ENCODE results near the gene ATP2C1. TPM values are rescaled to one million over a fixed set of nuclear protein-coding genes. Genes with fewer than 3 reads are reported as not detected.
"Not testable (repeated sequence)": the region's sequence is repeated elsewhere in the genome, so short reads cannot be mapped to it uniquely, and the experiment has no call there.

The ATP2C1 gene
- total and polyA plus RNA-seq, 8 donors, result 12.2 to 54.6 (median 23.6) TPM

DNA sequence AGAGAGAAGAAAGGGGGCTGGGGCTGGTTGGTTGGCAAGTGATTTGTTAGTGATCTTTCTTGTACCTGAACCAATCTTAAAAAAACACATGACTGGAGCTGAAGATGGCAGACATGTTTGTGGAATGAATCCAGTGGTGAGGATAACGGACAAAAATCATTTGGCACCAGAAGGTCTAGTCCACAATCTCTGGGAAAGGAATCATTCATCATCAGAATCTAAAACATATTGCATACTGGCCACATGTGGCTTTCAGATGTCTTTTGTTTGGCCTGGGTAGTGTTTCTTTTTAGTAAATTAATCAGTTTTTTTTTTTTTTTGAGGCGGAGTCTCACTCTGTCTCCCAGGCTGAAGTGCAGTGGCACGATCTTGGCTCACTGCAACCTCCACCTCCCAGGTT is 137.8 kb downstream of the ATP2C1 start:
- FAIRE-seq, result no peak
- intact Hi-C loops (cut with DNase I), result no loop called here
- Histone ChIP-seq H3K36me3 (no peaks in the 10 kb centered on the region), H3K4me1 (no peaks in the 10 kb centered on the region), H3K27me3 (no peaks in the 10 kb centered on the region), H3K4me3 (no peak overlapping the region), H3K9me3 (no peaks in the 10 kb centered on the region), H3K27ac (no peak overlapping the region)
- TF ChIP-seq CTCF (IDR thresholded peaks at IDR 0.05), result no peak
- ATAC-seq, result no peak
- DNase-seq, result no peak
- 59 to 91% methylated on average over 3 of the region's 3 CpGs for WGBS, 2 donors

- TF ChIP-seq CTCF (IDR thresholded peaks at IDR 0.05), result peak; percentile 15 to 49 (median 36)
- WGBS, 2 donors, result 14 to 19% methylated on average over 1 of the region's 1 CpG
- no peaks in the 10 kb centered on the region for H3K9me3 ChIP-seq
- H3K27me3 ChIP-seq, result no peaks in the 10 kb centered on the region
- DNase-seq (no peak), FAIRE-seq (peak; percentile 67), ATAC-seq (peak in 3 of 4 donors; percentile 67 to 75 (median 71))
- no peak overlapping the region for H3K4me3 ChIP-seq
- H3K4me1 ChIP-seq, result no peaks in the 10 kb centered on the region
- no peaks in the 10 kb centered on the region for H3K36me3 ChIP-seq
- H3K27ac ChIP-seq, result no peak overlapping the region
- intact Hi-C loops (cut with DNase I), result no loop called here
These were observed 139.7 kb downstream of the ATP2C1 start for GRCh38 chr3:131033480-131034080.

GRCh38 chr3:131036200-131036816 is 142.4 kb downstream of the ATP2C1 start:
- Histone ChIP-seq H3K36me3 (no peaks in the 10 kb centered on the region), H3K4me3 (no peak overlapping the region), H3K9me3 (no peaks in the 10 kb centered on the region), H3K27ac (no peak overlapping the region), H3K27me3 (no peaks in the 10 kb centered on the region), H3K4me1 (no peaks in the 10 kb centered on the region)
- no peak for TF ChIP-seq CTCF (IDR thresholded peaks at IDR 0.05)
- intact Hi-C loops (cut with DNase I), result no loop called here
- DNase-seq (no peak), FAIRE-seq (no peak), ATAC-seq (peak in 1 of 4 donors; percentile 39)
- 38 to 49% methylated on average over 1 of the region's 1 CpG for WGBS, 2 donors

- Histone ChIP-seq H3K27ac (no peak overlapping the region), H3K4me3 (no peak overlapping the region), H3K36me3 (no peaks in the 10 kb centered on the region), H3K4me1 (no peaks in the 10 kb centered on the region), H3K27me3 (no peaks in the 10 kb centered on the region), H3K9me3 (no peaks in the 10 kb centered on the region)
- intact Hi-C loops (cut with DNase I), result no loop called here
- 85 to 92% methylated on average over 5 of the region's 5 CpGs for WGBS, 2 donors
- no peak for DNase-seq
- FAIRE-seq, result no peak
- TF ChIP-seq CTCF (IDR thresholded peaks at IDR 0.05), result no peak
- ATAC-seq, result no peak
These were observed 143.1 kb downstream of the ATP2C1 start for GRCh38 chr3:131036986-131037385.

- no peak for DNase-seq
- Histone ChIP-seq H3K36me3 (no peaks in the 10 kb centered on the region), H3K27ac (no peak overlapping the region), H3K4me1 (no peaks in the 10 kb centered on the region), H3K9me3 (no peaks in the 10 kb centered on the region), H3K27me3 (no peaks in the 10 kb centered on the region), H3K4me3 (no peak overlapping the region)
- FAIRE-seq, result no peak
- intact Hi-C loops (cut with DNase I), result no loop called here
- WGBS, 2 donors, result 69 to 80% methylated on average over 2 of the region's 2 CpGs
- no peak for TF ChIP-seq CTCF (IDR thresholded peaks at IDR 0.05)
- no peak for ATAC-seq
These were observed 144.4 kb downstream of the ATP2C1 start for GRCh38 chr3:131038326-131038725.

DNA sequence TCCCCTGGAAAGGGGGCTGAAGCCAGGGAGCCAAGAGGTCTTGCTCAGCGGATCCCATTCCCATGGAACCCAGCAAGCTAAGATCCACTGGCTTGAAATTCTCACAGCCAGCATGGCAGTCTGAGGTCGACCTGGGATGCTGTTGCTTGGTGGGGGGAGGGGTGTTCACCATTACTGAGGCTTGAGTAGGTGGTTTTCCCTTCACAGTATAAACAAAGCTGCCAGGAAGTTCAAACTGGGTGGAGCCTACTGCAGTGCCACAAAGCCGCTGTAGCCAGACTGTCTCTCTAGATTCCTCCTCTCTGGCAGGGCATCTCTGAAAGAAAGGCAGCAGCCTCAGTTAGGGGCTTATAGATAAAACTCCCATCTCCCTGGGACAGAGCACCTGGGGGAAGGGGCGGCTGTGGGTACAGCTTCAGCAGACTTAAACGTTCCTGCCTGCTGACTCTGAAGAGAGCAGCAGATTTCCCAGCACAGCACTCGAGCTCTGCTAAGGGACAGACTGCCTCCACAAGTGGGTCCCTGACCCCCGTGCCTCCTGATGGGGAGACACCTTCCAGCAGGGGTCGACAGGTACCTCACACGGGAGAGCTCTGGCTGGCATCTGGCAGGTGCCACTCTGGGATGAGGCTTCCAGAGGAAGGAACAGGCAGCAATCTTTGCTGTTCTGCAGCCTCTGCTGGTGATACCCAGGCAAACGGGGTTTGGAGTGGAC is 148.5 kb downstream of the ATP2C1 start:
- H3K27me3 ChIP-seq; intact Hi-C loops (cut with DNase I); H3K4me3 ChIP-seq; H3K9me3 ChIP-seq; DNase-seq; H3K27ac ChIP-seq; H3K4me1 ChIP-seq; H3K36me3 ChIP-seq; FAIRE-seq; ATAC-seq: not testable (repeated sequence)
- 79 to 85% methylated on average over 10 of the region's 10 CpGs for WGBS, 2 donors
